GM12801 (cell line): ENCODE measurements around the gene CHCHD3.

Source experiments
- TF ChIP-seq, protein P1 (sequence below): IDR thresholded peaks from one replicate; pipeline ENCODE4 v1.5.1; 2011; ENCODE audit warnings: control low read depth; ENCODE audit not compliant: insufficient read length; ENCODE audit errors: extremely low read depth

Gene CHCHD3

DNA sequence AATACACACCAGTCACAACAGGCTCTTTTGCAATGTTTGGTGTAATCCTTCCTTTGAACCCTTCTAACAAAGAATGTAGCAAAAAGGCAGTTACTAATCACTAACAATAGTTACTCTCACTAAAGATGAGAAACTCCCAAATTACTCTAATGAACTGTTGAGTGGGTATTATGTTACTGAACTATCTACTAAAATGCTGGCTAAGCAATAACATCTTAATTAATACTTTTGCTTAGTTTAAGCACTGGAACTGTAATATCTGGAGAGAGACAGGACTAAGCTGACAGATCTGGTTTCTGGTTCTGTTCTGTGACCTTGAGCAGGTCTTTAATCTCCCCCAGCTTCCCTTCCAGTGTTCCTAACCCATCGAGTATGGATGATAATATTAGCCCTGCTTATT lies 241.7 kb downstream of the CHCHD3 start:
- TF ChIP-seq, protein P1, sequence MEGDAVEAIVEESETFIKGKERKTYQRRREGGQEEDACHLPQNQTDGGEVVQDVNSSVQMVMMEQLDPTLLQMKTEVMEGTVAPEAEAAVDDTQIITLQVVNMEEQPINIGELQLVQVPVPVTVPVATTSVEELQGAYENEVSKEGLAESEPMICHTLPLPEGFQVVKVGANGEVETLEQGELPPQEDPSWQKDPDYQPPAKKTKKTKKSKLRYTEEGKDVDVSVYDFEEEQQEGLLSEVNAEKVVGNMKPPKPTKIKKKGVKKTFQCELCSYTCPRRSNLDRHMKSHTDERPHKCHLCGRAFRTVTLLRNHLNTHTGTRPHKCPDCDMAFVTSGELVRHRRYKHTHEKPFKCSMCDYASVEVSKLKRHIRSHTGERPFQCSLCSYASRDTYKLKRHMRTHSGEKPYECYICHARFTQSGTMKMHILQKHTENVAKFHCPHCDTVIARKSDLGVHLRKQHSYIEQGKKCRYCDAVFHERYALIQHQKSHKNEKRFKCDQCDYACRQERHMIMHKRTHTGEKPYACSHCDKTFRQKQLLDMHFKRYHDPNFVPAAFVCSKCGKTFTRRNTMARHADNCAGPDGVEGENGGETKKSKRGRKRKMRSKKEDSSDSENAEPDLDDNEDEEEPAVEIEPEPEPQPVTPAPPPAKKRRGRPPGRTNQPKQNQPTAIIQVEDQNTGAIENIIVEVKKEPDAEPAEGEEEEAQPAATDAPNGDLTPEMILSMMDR, result no peak

DNA sequence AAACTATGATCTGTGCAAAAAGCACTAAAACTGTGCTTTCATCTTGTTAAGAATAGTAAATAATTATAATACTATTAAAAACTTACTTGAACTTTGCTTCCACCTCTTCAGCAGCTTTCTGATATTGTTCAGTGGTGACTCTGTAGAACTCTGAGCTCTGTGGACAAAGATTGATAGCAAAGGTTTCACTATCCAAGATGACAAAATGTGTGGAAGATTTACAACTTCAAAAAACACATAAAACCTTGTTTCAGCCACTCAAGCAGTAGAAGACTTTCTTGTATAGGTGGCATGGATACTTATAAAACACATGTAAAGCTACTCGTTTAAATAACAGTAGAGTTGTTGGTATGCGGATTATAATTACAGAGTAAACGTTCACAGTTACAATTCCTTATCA lies 243.6 kb downstream of the CHCHD3 start:
- TF ChIP-seq, protein P1, result no peak

GRCh38 chr7:132837529-132837928 lies 244.4 kb downstream of the CHCHD3 start:
- TF ChIP-seq, protein P1, result no peak

- TF ChIP-seq, protein P1, result no peak
Observed at GRCh38 chr7:132836746-132837145, 245.1 kb downstream of the CHCHD3 start.

DNA sequence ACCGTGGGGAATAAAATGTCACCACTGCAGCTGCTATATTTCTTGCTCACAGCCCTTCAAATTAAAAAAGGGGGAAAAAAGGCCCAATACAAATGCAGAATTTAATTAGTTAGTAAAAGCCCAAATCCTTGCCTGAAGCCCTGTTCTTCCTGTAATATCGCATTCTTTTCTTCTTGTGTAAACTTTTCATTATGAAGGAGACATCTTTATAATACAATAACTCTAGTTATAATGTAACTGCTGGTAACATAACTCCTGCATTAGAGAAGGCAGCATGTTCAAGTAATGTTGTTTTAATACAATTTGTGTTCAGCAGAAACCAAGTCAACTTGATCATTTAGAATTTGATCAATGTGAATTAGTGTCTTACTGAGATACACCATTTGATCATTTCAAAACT lies 250.9 kb downstream of the CHCHD3 start:
- TF ChIP-seq, protein P1, result no peak

DNA sequence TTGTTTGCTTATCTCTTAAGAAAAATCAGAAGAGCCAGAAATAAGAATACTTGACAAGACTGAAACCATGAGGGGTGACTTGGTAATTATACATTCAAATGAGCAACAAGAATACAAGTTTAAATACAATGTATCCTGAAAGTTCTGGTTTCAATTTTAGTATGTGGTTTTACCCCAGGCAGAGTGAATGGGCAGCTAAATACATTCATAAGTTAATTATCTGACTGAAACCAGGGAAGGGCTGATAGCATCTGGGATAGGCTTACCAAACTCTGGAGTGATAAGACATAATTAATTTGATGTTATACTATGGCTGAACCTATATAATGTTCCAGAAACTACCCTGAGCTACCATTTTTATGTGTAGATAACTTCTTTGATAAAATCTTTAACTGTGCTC lies 253.4 kb downstream of the CHCHD3 start:
- TF ChIP-seq, protein P1, result no peak

DNA sequence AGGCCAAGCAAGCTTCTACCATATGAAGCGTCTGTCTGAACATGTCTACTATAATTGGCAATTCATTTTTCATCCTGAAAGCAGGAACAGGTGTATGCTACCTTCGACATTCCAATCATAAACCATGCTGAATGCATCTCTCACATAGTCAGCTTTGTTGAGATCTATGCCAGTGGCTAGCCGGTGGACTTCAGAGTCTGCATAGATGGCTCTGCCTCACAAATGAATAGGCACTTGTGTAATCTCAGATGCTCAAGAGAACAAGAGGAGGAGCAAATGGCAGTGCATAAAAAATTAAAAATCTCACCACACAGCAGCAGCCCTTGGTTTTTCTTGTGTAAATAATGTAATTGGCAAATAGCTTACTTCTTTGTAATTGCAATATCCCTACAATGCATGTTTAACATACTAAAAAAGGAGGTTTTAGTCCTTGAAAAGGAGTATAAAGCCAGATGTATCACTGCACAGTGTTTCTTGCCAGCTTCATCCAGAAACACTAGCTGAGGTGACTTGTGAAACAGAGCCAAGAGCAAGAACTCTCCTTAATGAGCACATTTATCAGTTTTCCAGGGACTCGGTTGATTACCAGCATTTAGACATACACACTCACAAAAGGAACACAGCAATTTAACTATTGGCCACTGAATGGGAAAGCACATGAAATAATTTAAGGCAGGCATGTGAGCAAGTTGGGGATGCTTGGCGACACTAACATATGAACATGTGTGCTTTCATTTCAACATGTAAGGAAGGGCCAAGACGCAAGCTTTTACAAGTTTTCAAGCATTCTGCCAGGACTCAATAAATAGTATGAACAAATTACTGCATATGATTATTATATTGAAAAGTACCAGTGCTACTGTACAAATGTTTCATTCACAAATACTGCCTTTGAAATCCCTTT lies 255.7 kb downstream of the CHCHD3 start:
- TF ChIP-seq, protein P1, result no peak
